Activated CD8-positive, alpha-beta T cell treated with anti-CD3 and anti-CD28 coated beads for 36 hours (primary cell): Measurements from ENCODE around the gene PROB1. TPM values are rescaled to one million over a fixed set of nuclear protein-coding genes. Genes with fewer than 3 reads are reported as not detected.

ENCODE experiments used
- ATAC-seq: fragments of 200-7000 bp; cut with Tn5 transposase; one replicate; pipeline ENCODE4 v1.10.0; 2021; ENCODE audit warnings: mild to moderate bottlenecking, moderate library complexity
- CTCF ChIA-PET: fragments of 350-600 bp; sonication (Branson Sonifier 250); formaldehyde crosslinking; loops from one replicate; lab custom pipeline; 2021; ENCODE audit warnings: antibody characterized with exemption; lab: Charles Lee
- POLR2A ChIA-PET: fragments of 350-600 bp; sonication (Branson Sonifier 250); formaldehyde crosslinking; loops from one replicate; lab custom pipeline; 2021; ENCODE audit warnings: antibody characterized with exemption; lab: Charles Lee
- DNase-seq: peaks from one replicate; pipeline ENCODE4 v3.0.0-alpha.2; 2020
- H3K27ac Mint-ChIP-seq: one replicate; pipeline ENCODE4 v1.8.0; 2021; ENCODE audit warnings: mild to moderate bottlenecking, mixed read lengths
- H3K27me3 Mint-ChIP-seq: one replicate; pipeline ENCODE4 v1.8.0; 2021; ENCODE audit warnings: mixed read lengths
- H3K36me3 Mint-ChIP-seq: one replicate; pipeline ENCODE4 v1.8.0; 2021; ENCODE audit warnings: low read depth, mixed read lengths
- H3K4me1 Mint-ChIP-seq: one replicate; pipeline ENCODE4 v1.8.0; 2021; ENCODE audit warnings: low read depth, mixed read lengths
- H3K4me3 Mint-ChIP-seq: one replicate; pipeline ENCODE4 v1.8.0; 2021; ENCODE audit warnings: mild to moderate bottlenecking, moderate library complexity, mixed read lengths
- H3K9me3 Mint-ChIP-seq: one replicate; pipeline ENCODE4 v1.8.0; 2021; ENCODE audit warnings: mixed read lengths
- CTCF ChIP-seq: fragments of 200-600 bp; IDR thresholded peaks from one replicate; pipeline ENCODE4 v1.8.0; 2022; ENCODE audit warnings: antibody characterized with exemption, mild to moderate bottlenecking
- intact Hi-C: fragments of 100-400 bp; cut with micrococcal nuclease; formaldehyde crosslinking; loops from one replicate; pipeline ENCODE4 v1.10.0; 2022
- total RNA-seq, 2 experiments: library from RNA; stranded (reverse); gene quantifications; one replicate each; pipeline ENCODE4 v1.2.3, GENCODE V29; 2021

The PROB1 gene
- total RNA-seq, 2 experiments from 2014 or later = 3.9 to 4.1 TPM

GRCh38 chr5:139395844-139396640 lies 1.1 kb upstream of the PROB1 start:
- H3K9me3 Mint-ChIP-seq = no peaks in the 10 kb centered on the region
- peaks cover 25% of the 10 kb centered on the region for H3K4me1 Mint-ChIP-seq
- intact Hi-C loops = no loop called here
- DNase-seq (no peak), ATAC-seq (no peak)
- no peak for TF ChIP-seq CTCF
- H3K27me3 Mint-ChIP-seq = no peaks in the 10 kb centered on the region
- POLR2A ChIA-PET = interaction anchor here (1.0 to 1.9 kb wide), 7 partner anchors 11 to 99 kb away, joined by 3 to 5 read pairs (median 3); no protein-coding TSS in a partner anchor
- H3K27ac Mint-ChIP-seq = no peak overlapping the region
- peak overlapping the region; percentile 34 for H3K4me3 Mint-ChIP-seq
- CTCF ChIA-PET = interaction anchor here (1.1 to 1.8 kb wide), 2 partner anchors 54 to 120 kb away, joined by 3 to 5 read pairs; partner anchors contain the start of gene PAIP2
- H3K36me3 Mint-ChIP-seq = peaks cover 29% of the 10 kb centered on the region

- Mint-ChIP-seq H3K4me1 (peaks cover 35% of the 10 kb centered on the region), H3K27ac (no peak overlapping the region), H3K9me3 (no peaks in the 10 kb centered on the region), H3K36me3 (peaks cover 36% of the 10 kb centered on the region), H3K4me3 (peak overlapping the region; percentile 96), H3K27me3 (no peaks in the 10 kb centered on the region)
- TF ChIP-seq CTCF = peak; percentile 86
- ATAC-seq (peak; percentile 7), DNase-seq (peak; percentile 80)
- intact Hi-C loops = loop anchor here (5.0 kb wide), 2 partner anchors 52 to 97 kb away; partner anchors contain the start of gene PAIP2
- CTCF ChIA-PET = interaction anchor here (1.0 to 4.8 kb wide), 4 partner anchors 9 to 119 kb away, joined by 4 to 34 read pairs (median 4); partner anchors contain the start of gene SPATA24
- POLR2A ChIA-PET = interaction anchor here (1.0 to 1.9 kb wide), 4 partner anchors 9 to 52 kb away, joined by 5 read pairs; partner anchors contain the start of genes PAIP2 and SPATA24
These were observed 716 bp downstream of the PROB1 start for GRCh38 chr5:139394123-139394653.

GRCh38 chr5:139393497-139394122 lies 1.3 kb downstream of the PROB1 start:
- H3K36me3 Mint-ChIP-seq = peaks cover 36% of the 10 kb centered on the region
- H3K27ac Mint-ChIP-seq = peak overlapping the region; percentile 93
- no peak for ATAC-seq
- intact Hi-C loops = loop anchor here (5.0 kb wide), 2 partner anchors 51 to 96 kb away; partner anchors contain the start of gene PAIP2
- DNase-seq = peak; percentile 50
- H3K9me3 Mint-ChIP-seq = no peaks in the 10 kb centered on the region
- peaks cover 37% of the 10 kb centered on the region for H3K4me1 Mint-ChIP-seq
- TF ChIP-seq CTCF = no peak
- ChIA-PET CTCF (interaction anchor here (1.0 to 4.8 kb wide), 5 partner anchors 9 to 120 kb away, joined by 3 to 34 read pairs (median 4); partner anchors contain the start of genes SPATA24 and STING1), POLR2A (interaction anchor here (1.3 to 4.4 kb wide), 4 partner anchors 22 to 100 kb away, joined by 5 to 28 read pairs (median 5); partner anchors contain the start of genes MATR3 and PAIP2)
- no peaks in the 10 kb centered on the region for H3K27me3 Mint-ChIP-seq
- peak overlapping the region; percentile 96 for H3K4me3 Mint-ChIP-seq

- no peaks in the 10 kb centered on the region for H3K9me3 Mint-ChIP-seq
- peak; percentile 94 for DNase-seq
- peak; percentile 97 for TF ChIP-seq CTCF
- H3K4me3 Mint-ChIP-seq = peak overlapping the region; percentile 96
- peak; percentile 69 for ATAC-seq
- peaks cover 43% of the 10 kb centered on the region for H3K4me1 Mint-ChIP-seq
- no peaks in the 10 kb centered on the region for H3K27me3 Mint-ChIP-seq
- peaks cover 36% of the 10 kb centered on the region for H3K36me3 Mint-ChIP-seq
- intact Hi-C loops = loop anchor here (5.0 kb wide), 2 partner anchors 51 to 96 kb away; partner anchors contain the start of gene PAIP2
- ChIA-PET CTCF (interaction anchor here (0.6 to 4.8 kb wide), 7 partner anchors 10 to 121 kb away, joined by 3 to 34 read pairs (median 3); partner anchors contain the start of genes SPATA24 and STING1), POLR2A (interaction anchor here (0.7 to 4.4 kb wide), 5 partner anchors 11 to 102 kb away, joined by 3 to 28 read pairs (median 5); partner anchors contain the start of genes MATR3, PAIP2 and SPATA24)
- H3K27ac Mint-ChIP-seq = peak overlapping the region; percentile 93
These were observed 2.0 kb downstream of the PROB1 start for GRCh38 chr5:139392678-139393496.
